Chondrocyte (in vitro differentiated cells): Measurements from ENCODE around the gene CSRP1. TPM values are rescaled to one million over a fixed set of nuclear protein-coding genes. Genes with fewer than 3 reads are reported as not detected.
A peak's percentile ranks its signal among the peaks of the same experiment; 100 is the strongest.

Experiments used
- DNase-seq: peaks from one replicate; pipeline ENCODE4 v3.0.0; 2021; ENCODE audit warnings: mixed read lengths, low spot score
- H3K27ac Mint-ChIP-seq: one replicate; pipeline ENCODE4 v1.8.0; 2021; ENCODE audit warnings: mild to moderate bottlenecking, moderate library complexity, mixed read lengths; ENCODE audit not compliant: unreplicated experiment
- H3K27me3 Mint-ChIP-seq: 2 replicates; pipeline ENCODE4 v1.8.0; 2021; ENCODE audit warnings: low read depth, mixed read lengths
- H3K36me3 Mint-ChIP-seq: 2 replicates; pipeline ENCODE4 v1.8.0; 2021; ENCODE audit warnings: low read depth, mixed read lengths
- H3K4me1 Mint-ChIP-seq: 2 replicates; pipeline ENCODE4 v1.8.0; 2021; ENCODE audit warnings: low read depth, mild to moderate bottlenecking, mixed read lengths
- H3K4me3 Mint-ChIP-seq: one replicate; pipeline ENCODE4 v1.8.0; 2021; ENCODE audit warnings: mild to moderate bottlenecking, moderate library complexity, mixed read lengths; ENCODE audit not compliant: unreplicated experiment
- H3K9me3 Mint-ChIP-seq: 2 replicates; pipeline ENCODE4 v1.8.0; 2021; ENCODE audit warnings: low read depth, mixed read lengths
- total RNA-seq: library from RNA; stranded (reverse); gene quantifications from 3 replicates; pipeline ENCODE4 v1.2.1, GENCODE V29; 2021
- TF ChIP-seq, protein P1 (sequence below): fragments of 200-600 bp; sonication (generic); IDR thresholded peaks from 2 replicates; pipeline ENCODE4 v1.5.0; 2021; ENCODE audit warnings: antibody characterized with exemption, mild to moderate bottlenecking, moderate library complexity

The CSRP1 gene
- total RNA-seq, 1 donor from 2014 or later = 5.9 TPM

DNA sequence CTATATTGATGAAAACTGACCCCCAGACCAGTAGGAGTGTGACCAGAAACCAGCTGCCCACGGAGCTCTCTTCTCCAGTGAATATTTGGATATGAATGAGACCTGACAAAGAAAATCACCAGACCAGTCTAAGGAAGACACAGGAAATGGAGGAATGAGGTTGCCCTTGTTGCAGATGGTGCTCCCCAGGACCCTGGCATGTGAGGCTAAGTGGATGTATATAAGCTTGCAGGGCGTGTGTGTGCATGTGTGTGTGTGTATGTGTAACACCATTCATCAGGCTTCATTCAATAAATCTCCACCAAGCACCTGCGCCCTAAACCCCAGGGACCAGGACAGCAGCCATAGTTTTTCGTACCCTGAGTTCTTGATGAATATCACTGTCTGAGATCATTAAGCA, 52.3 kb downstream of the CSRP1 start:
- H3K4me3 Mint-ChIP-seq = no peak overlapping the region
- H3K4me1 Mint-ChIP-seq = peaks cover 40% of the 10 kb centered on the region
- TF ChIP-seq, protein P1, sequence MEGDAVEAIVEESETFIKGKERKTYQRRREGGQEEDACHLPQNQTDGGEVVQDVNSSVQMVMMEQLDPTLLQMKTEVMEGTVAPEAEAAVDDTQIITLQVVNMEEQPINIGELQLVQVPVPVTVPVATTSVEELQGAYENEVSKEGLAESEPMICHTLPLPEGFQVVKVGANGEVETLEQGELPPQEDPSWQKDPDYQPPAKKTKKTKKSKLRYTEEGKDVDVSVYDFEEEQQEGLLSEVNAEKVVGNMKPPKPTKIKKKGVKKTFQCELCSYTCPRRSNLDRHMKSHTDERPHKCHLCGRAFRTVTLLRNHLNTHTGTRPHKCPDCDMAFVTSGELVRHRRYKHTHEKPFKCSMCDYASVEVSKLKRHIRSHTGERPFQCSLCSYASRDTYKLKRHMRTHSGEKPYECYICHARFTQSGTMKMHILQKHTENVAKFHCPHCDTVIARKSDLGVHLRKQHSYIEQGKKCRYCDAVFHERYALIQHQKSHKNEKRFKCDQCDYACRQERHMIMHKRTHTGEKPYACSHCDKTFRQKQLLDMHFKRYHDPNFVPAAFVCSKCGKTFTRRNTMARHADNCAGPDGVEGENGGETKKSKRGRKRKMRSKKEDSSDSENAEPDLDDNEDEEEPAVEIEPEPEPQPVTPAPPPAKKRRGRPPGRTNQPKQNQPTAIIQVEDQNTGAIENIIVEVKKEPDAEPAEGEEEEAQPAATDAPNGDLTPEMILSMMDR = no peak
- H3K27ac Mint-ChIP-seq = no peak overlapping the region
- DNase-seq = no peak
- no peaks in the 10 kb centered on the region for H3K36me3 Mint-ChIP-seq
- H3K9me3 Mint-ChIP-seq = no peaks in the 10 kb centered on the region
- no peaks in the 10 kb centered on the region for H3K27me3 Mint-ChIP-seq

DNA sequence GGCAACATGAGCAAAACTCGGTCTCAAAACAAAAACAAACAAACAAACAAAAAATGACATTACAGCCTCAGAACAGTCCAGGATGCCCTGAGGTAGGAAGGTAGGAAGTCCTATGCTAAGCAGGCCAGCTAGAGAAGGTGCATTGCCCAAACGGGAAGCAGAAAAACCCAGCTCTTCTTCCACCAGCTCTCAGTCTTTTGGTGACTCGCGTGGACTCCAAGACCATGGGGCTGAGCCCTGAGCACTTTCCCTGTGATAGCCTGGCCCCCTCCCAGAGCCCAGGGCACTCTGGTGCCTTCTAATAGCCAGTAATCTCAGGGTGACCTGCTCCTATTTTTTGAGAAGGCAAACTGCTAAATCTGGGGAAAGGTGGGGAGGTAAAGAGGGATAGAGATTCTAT, 54.1 kb downstream of the CSRP1 start:
- no peaks in the 10 kb centered on the region for H3K27me3 Mint-ChIP-seq
- H3K36me3 Mint-ChIP-seq = no peaks in the 10 kb centered on the region
- H3K4me3 Mint-ChIP-seq = no peak overlapping the region
- DNase-seq = no peak
- TF ChIP-seq, protein P1 = no peak
- H3K9me3 Mint-ChIP-seq = no peaks in the 10 kb centered on the region
- no peak overlapping the region for H3K27ac Mint-ChIP-seq
- H3K4me1 Mint-ChIP-seq = peaks cover 52% of the 10 kb centered on the region

DNA sequence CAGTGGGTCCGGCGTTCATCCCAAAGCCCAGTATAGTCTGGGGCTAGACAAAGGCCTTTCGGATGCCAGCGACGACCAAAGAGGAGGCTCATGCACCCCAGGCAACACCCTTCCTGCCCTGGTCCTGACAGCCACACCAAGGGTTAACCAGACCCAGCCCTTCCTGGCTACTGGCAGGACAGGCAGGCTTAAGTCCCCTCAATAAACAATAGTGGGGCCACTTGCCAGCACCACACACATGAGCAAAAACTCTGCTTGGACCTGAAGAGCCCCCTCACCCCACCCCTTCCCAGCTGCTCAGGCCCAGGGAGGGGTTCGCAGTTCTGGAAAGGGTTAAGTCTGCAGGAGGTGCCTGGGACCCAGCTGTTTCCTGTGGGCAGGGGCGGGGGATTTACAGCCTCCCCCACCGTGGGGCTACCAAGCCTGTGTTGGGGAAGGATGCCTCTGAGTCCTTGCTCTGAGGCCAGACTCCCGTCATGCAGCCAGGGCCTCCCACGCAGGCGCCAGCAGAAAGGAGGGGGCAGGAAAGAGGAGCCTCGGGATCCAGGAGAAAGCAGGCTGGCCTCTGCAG, 56.1 kb downstream of the CSRP1 start:
- peak overlapping the region; percentile 73 for H3K27ac Mint-ChIP-seq
- peaks cover 41% of the 10 kb centered on the region for H3K4me1 Mint-ChIP-seq
- no peaks in the 10 kb centered on the region for H3K36me3 Mint-ChIP-seq
- TF ChIP-seq, protein P1 = no peak
- no peak overlapping the region for H3K4me3 Mint-ChIP-seq
- H3K27me3 Mint-ChIP-seq = no peaks in the 10 kb centered on the region
- no peaks in the 10 kb centered on the region for H3K9me3 Mint-ChIP-seq
- DNase-seq = no peak

DNA sequence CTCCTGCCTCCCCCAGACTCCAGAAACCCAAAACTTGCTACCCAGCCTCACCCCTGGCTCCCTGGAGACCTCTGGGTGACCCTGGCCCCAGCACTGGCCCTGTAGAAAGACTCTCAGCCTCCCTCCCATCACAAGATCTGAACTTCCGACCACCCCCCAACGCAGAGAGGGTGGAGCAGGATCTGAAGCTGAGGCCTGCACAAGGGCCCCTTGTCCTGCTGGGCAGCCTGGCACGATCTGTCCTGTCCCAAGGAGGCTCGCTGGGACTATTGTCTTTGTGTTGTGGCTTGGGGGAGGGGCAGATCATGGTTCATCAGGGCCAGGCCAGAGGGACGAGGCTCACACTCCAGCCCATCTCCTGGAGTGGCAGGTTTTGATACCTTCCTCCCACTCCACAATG, 57.9 kb downstream of the CSRP1 start:
- Mint-ChIP-seq H3K4me1 (peaks cover 39% of the 10 kb centered on the region), H3K9me3 (no peaks in the 10 kb centered on the region), H3K27me3 (no peaks in the 10 kb centered on the region), H3K27ac (no peak overlapping the region), H3K4me3 (no peak overlapping the region), H3K36me3 (no peaks in the 10 kb centered on the region)
- TF ChIP-seq, protein P1 = no peak
- no peak for DNase-seq

DNA sequence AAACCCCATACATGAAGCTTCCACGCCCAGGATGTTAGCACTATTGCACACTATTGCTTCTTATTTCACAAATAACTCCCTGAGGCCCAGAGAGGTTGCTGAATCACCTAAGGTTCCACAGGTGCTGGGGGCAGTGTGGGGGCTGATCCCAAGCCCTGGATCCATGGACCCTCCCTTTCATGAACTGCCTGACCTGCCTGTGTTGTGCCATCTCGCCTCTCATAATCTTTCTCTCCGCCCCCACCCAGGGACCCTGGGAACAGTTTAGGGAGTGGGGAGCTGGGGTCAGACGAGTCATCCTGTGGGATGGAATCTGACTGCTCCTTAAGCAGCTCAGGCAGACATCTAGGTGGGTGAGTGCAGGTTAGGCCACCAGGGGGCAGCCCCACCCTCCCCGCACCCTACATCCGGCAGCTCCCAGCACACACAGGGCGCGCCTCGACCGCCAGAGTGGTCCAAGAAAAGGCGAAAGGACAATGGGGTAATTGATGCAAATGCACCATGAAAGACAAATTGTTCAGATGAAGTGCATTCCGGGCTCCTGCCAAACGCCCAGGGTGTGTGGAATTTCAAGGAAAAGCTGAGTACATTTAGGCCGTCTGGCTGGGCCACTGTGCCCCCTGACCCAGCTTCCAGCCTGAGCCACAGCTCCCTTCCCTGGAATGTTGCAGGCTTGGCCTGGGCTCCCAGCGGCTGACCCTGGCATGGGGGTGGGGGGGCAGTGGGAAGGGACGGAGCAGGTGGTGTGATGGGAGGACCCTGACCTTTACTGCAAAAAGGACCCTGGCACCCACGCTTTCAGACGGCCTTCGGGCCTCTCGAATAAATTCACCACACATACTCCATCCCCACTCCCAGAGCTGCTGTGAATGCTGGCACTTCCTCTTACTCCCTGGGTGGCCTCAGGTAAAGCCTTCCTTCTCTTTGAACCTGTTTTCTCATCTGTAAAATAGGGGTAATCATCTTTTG, 58.7 kb downstream of the CSRP1 start:
- Mint-ChIP-seq H3K27me3 (no peaks in the 10 kb centered on the region), H3K4me3 (peak overlapping the region; percentile 33), H3K36me3 (no peaks in the 10 kb centered on the region), H3K4me1 (peaks cover 39% of the 10 kb centered on the region), H3K27ac (peak overlapping the region; percentile 77), H3K9me3 (no peaks in the 10 kb centered on the region)
- no peak for DNase-seq
- TF ChIP-seq, protein P1 = peak; percentile 88
